ENCODE measurements around the gene CAMSAP1. TPM values are rescaled to one million over a fixed set of nuclear protein-coding genes. Genes with fewer than 3 reads are reported as not detected.
"Not testable (repeated sequence)": the region's sequence is repeated elsewhere in the genome, so short reads cannot be mapped to it uniquely, and the experiment has no call there.

CAMSAP1 gene
- total RNA-seq, 1 donor from 2014 or later = 150 TPM

DNA sequence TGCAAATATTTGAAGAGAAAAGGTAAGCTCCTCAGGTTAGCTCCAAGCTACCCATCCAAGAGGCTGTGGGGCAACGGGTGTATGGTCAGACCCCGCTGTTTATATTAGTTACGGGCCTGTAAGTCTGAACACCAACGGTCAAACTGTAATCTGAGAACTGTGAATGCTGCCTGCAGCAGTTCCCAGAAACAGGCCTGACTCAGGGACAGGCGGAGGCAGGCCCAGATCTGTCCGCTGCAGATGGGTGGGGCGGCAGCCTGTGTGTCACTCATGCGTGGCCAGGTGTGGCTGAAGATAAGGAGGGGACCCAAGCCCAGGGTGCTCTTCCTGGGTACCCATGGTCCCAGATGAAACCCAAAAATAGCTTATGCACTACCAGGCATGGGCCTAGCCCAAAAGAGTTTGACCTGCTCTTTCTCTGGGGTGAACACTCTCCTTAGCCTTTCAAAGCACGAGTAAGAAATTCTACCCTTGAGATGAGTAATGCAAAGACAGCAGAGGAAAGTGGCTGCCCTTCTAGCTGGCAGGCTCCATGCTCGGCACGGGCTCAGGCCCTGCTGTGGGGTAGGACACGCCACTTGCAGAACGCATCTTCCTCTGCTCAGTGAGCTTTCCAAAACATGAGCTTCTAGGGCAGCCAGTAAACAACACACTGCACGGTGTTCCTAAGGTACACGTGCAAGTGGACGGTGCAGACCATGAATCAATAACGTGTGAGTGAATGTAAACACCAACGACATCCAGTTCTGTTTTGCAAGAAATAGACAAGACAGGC lies 44.7 kb upstream of the CAMSAP1 start:
- no peak overlapping the region for H3K4me3 Mint-ChIP-seq (ENCODE audit: unreplicated experiment)
- no peak for DNase-seq
- peaks cover 36% of the 10 kb centered on the region for H3K4me1 Mint-ChIP-seq (ENCODE audit: low read depth, unreplicated experiment)
- TF ChIP-seq, protein P1, sequence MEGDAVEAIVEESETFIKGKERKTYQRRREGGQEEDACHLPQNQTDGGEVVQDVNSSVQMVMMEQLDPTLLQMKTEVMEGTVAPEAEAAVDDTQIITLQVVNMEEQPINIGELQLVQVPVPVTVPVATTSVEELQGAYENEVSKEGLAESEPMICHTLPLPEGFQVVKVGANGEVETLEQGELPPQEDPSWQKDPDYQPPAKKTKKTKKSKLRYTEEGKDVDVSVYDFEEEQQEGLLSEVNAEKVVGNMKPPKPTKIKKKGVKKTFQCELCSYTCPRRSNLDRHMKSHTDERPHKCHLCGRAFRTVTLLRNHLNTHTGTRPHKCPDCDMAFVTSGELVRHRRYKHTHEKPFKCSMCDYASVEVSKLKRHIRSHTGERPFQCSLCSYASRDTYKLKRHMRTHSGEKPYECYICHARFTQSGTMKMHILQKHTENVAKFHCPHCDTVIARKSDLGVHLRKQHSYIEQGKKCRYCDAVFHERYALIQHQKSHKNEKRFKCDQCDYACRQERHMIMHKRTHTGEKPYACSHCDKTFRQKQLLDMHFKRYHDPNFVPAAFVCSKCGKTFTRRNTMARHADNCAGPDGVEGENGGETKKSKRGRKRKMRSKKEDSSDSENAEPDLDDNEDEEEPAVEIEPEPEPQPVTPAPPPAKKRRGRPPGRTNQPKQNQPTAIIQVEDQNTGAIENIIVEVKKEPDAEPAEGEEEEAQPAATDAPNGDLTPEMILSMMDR (IDR thresholded peaks at IDR 0.05; ENCODE audit: partially characterized antibody, unreplicated experiment) = no peak
- no peaks in the 10 kb centered on the region for H3K27me3 Mint-ChIP-seq (ENCODE audit: unreplicated experiment)
- H3K9me3 Mint-ChIP-seq (ENCODE audit: unreplicated experiment) = peaks cover 3% of the 10 kb centered on the region
- peaks cover 4% of the 10 kb centered on the region for H3K36me3 Mint-ChIP-seq (ENCODE audit: unreplicated experiment)
- H3K27ac Mint-ChIP-seq (ENCODE audit: unreplicated experiment) = peak overlapping the region; percentile 72

DNA sequence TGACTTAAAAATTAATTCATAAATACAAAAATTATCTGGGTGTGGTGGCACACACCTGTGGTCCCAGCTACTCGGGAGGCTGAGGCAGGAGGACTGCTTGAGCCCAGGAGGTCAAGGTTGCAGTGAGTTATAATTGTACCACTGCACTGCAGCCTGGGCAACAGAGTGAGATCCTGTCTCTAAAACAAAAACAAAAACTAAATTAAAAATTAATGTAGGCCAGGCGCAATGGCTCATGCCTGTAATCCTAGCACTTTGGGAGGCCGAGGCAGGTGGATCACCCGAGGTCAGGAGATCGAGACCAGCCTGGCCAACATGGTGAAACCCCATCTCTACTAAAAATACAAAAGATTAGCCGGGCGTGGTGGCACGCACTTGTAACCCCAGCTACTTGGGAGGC lies 44.0 kb upstream of the CAMSAP1 start:
- DNase-seq; H3K9me3 Mint-ChIP-seq (ENCODE audit: unreplicated experiment); H3K4me3 Mint-ChIP-seq (ENCODE audit: unreplicated experiment); H3K27ac Mint-ChIP-seq (ENCODE audit: unreplicated experiment); H3K36me3 Mint-ChIP-seq (ENCODE audit: unreplicated experiment); H3K27me3 Mint-ChIP-seq (ENCODE audit: unreplicated experiment): not testable (repeated sequence)
- peaks cover 30% of the 10 kb centered on the region for H3K4me1 Mint-ChIP-seq (ENCODE audit: low read depth, unreplicated experiment)

DNA sequence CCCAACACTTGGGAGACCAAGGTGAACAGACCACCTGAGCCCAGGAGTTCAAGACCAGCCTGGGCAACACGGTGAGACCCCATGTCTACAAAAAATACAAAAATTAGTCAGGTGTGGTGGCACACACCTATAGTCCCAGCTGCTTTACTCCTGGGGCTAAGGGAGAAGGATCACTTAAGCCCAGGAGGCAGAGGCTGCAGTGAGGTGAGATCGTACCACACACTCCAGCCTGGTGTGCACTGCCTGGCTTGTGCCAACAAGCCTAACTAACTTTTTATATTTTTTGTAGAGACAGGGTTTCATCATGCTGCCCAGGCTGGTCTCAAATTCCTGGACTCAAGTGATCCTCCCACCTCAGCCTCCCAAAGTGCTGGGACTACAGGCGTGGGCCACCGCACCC lies 43.5 kb upstream of the CAMSAP1 start:
- not testable (repeated sequence) for H3K36me3 Mint-ChIP-seq (ENCODE audit: unreplicated experiment); H3K27ac Mint-ChIP-seq (ENCODE audit: unreplicated experiment); H3K9me3 Mint-ChIP-seq (ENCODE audit: unreplicated experiment); DNase-seq; H3K4me3 Mint-ChIP-seq (ENCODE audit: unreplicated experiment); H3K27me3 Mint-ChIP-seq (ENCODE audit: unreplicated experiment)
- peaks cover 30% of the 10 kb centered on the region for H3K4me1 Mint-ChIP-seq (ENCODE audit: low read depth, unreplicated experiment)

DNA sequence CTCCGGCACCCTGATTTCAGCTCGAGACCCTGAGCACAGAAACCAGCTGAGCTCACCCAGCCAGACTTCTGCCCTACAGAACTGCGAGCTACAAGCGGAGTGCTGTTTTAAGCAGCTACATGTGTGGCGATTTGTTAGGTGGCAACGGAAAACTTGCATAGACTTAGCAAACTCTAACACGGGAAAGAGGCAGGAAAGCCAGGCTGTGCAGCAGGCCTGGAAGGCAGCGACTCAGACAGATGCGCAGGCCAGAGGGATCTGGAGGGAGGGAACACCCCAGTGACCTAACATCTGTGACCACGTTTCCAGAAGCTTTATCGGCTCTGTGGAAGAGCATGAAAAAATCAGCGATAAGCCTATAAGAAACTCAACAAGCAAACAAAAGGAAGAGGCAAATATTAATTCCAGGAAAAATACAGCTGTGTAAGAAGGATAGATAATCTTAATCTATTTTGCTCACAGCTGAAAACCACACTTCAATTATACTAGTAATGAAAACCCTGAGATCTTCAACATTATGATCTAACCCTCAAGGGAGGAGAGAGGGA lies 42.9 kb upstream of the CAMSAP1 start:
- Mint-ChIP-seq H3K27ac (ENCODE audit: unreplicated experiment) (peak overlapping the region; percentile 31), H3K9me3 (ENCODE audit: unreplicated experiment) (peaks cover 3% of the 10 kb centered on the region), H3K4me3 (ENCODE audit: unreplicated experiment) (no peak overlapping the region), H3K36me3 (ENCODE audit: unreplicated experiment) (peaks cover 4% of the 10 kb centered on the region), H3K27me3 (ENCODE audit: unreplicated experiment) (no peaks in the 10 kb centered on the region), H3K4me1 (ENCODE audit: low read depth, unreplicated experiment) (peaks cover 30% of the 10 kb centered on the region)
- DNase-seq = no peak
- TF ChIP-seq, protein P1 (IDR thresholded peaks at IDR 0.05; ENCODE audit: partially characterized antibody, unreplicated experiment) = no peak

DNA sequence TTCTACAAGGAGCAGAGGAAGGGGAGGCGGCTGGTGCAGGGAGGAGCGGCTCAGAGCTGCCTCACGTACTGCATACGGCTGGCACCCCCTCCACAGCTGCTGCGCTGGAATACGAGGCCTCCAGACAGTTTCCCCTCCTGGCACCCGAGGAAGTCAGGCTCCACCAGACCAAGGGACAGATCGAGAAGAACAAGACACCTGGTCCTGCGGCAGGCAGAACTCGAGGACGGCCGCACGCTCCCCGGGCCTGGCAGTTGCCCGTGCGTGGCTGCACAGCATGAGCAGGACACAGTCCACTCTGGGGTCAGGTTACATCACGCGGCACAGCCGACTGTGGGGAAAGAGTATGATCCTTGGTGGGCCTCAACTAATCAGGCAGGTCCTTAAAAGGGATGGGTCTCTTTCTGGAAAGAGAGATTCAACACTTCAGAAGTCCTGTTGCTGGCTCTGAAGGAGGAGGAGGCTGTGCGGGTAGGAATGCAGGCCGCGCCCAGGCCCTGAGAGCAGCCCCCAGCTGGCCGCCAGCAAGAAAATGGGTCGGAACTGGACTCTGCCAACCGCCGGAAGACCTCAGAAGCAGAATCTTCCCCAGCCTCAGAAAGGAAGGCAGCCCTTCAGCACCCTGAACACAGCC lies 42.3 kb upstream of the CAMSAP1 start:
- TF ChIP-seq, protein P1 (IDR thresholded peaks at IDR 0.05; ENCODE audit: partially characterized antibody, unreplicated experiment) = no peak
- H3K27me3 Mint-ChIP-seq (ENCODE audit: unreplicated experiment) = peaks cover 1% of the 10 kb centered on the region
- DNase-seq = no peak
- H3K27ac Mint-ChIP-seq (ENCODE audit: unreplicated experiment) = peak overlapping the region; percentile 5
- peaks cover 4% of the 10 kb centered on the region for H3K36me3 Mint-ChIP-seq (ENCODE audit: unreplicated experiment)
- peak overlapping the region; percentile 41 for H3K4me3 Mint-ChIP-seq (ENCODE audit: unreplicated experiment)
- peaks cover 29% of the 10 kb centered on the region for H3K4me1 Mint-ChIP-seq (ENCODE audit: low read depth, unreplicated experiment)
- peaks cover 3% of the 10 kb centered on the region for H3K9me3 Mint-ChIP-seq (ENCODE audit: unreplicated experiment)

DNA sequence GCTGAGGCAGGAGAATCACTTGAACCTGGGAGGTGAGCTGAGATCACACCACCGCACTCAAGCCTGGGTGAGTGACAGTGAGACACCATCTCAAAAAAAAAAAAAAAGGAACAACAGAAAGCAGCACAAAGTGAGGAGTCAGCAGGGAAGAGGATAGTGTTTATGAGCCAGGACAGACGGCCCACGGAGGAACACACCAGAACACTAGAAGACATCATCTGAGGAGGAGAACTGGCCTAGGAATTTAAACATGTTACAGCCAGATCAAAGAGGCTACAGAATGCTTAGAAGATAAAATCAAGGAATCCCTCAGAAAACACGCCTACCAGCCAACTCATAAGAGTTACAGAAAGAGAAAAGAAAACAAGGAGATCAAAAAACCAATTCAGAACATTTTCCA lies 41.6 kb upstream of the CAMSAP1 start:
- no peak for DNase-seq
- H3K36me3 Mint-ChIP-seq (ENCODE audit: unreplicated experiment) = peaks cover 4% of the 10 kb centered on the region
- TF ChIP-seq, protein P1 (IDR thresholded peaks at IDR 0.05; ENCODE audit: partially characterized antibody, unreplicated experiment) = no peak
- H3K4me1 Mint-ChIP-seq (ENCODE audit: low read depth, unreplicated experiment) = peaks cover 28% of the 10 kb centered on the region
- peak overlapping the region; percentile 41 for H3K4me3 Mint-ChIP-seq (ENCODE audit: unreplicated experiment)
- H3K9me3 Mint-ChIP-seq (ENCODE audit: unreplicated experiment) = peaks cover 3% of the 10 kb centered on the region
- peaks cover 1% of the 10 kb centered on the region for H3K27me3 Mint-ChIP-seq (ENCODE audit: unreplicated experiment)
- H3K27ac Mint-ChIP-seq (ENCODE audit: unreplicated experiment) = peak overlapping the region; percentile 5

Measured in glutamatergic neuron (in vitro differentiated cells).